ENCODE measurements around the gene LCP2.

DNA sequence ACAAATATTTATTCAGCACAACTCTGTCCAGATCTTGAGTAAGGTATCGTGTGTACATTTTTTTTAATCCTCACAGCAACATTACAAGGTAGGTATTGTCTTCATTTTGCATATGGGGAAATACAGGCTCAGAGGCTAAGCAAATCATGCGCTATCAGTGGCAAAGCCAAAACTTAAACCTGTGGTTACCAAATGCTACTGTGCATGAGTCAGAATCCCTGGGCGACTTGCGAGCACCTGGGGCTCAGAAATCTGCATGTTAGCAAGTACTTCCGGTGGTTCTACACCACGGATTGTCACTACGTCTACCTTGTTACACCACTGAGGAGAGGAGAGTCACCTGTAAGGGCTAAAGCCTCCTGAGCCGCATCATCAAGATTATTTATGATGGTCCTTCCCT lies 43.5 kb downstream of the LCP2 start:
- TF ChIP-seq CTCF (conservative IDR thresholded peaks at IDR 0.05 in 1 of 2, IDR thresholded peaks at IDR 0.05 in 1 of 2; ENCODE audit: low read depth in 1 of 2, low read length in 2 of 2) = no peak
- TF ChIP-seq EZH2 (IDR thresholded peaks at IDR 0.05; ENCODE audit: low read length, missing control alignments) = no peak

Measured in fibroblast of lung (primary cell).